GM23338 (cell line): ENCODE results near the gene MPC2.

ENCODE experiments used
- CREB1 ChIP-seq: fragments of 250-450 bp; sonication (Bioruptor Pico); IDR thresholded peaks from 2 replicates; pipeline ENCODE4 v1.5.0; 2020; ENCODE audit warnings: low read depth, mild to moderate bottlenecking, moderate library complexity
- CTCF ChIP-seq, 2 experiments: fragments of 200-600 bp in 1 of 2; sonication (generic) in 1 of 2; conservative IDR thresholded peaks; 2 replicates each; pipeline versions ENCODE4 v1.5.1 to v1.6.1; 2016 to 2017; ENCODE audit warnings: antibody characterized with exemption in 2 of 2, low read depth in 2 of 2, mild to moderate bottlenecking in 2 of 2, moderate library complexity in 1 of 2
- EZH2 ChIP-seq: fragments of 200-600 bp; sonication (generic); IDR thresholded peaks from one replicate; pipeline ENCODE4 v1.8.0; 2017; ENCODE audit warnings: antibody characterized with exemption, mild to moderate bottlenecking, low read depth; ENCODE audit not compliant: unreplicated experiment
- EZH2phosphoT487 ChIP-seq: fragments of 200-600 bp; sonication (generic); IDR thresholded peaks from one replicate; pipeline ENCODE4 v1.8.1; 2018; ENCODE audit warnings: antibody characterized with exemption; ENCODE audit not compliant: unreplicated experiment
- POLR2AphosphoS5 ChIP-seq: IDR thresholded peaks from 2 replicates; pipeline ENCODE4 v1.6.1; 2016; ENCODE audit warnings: antibody characterized with exemption, low read depth
- ZNF331 ChIP-seq: fragments of 250-450 bp; sonication (Bioruptor Pico); IDR thresholded peaks from 2 replicates; pipeline ENCODE4 v1.5.0; 2020; ENCODE audit warnings: low read depth, mild to moderate bottlenecking, moderate library complexity
- TF ChIP-seq, protein P1 (sequence below): IDR thresholded peaks from one replicate; pipeline ENCODE4 v1.6.1; 2018; ENCODE audit warnings: antibody characterized with exemption; ENCODE audit not compliant: unreplicated experiment

DNA sequence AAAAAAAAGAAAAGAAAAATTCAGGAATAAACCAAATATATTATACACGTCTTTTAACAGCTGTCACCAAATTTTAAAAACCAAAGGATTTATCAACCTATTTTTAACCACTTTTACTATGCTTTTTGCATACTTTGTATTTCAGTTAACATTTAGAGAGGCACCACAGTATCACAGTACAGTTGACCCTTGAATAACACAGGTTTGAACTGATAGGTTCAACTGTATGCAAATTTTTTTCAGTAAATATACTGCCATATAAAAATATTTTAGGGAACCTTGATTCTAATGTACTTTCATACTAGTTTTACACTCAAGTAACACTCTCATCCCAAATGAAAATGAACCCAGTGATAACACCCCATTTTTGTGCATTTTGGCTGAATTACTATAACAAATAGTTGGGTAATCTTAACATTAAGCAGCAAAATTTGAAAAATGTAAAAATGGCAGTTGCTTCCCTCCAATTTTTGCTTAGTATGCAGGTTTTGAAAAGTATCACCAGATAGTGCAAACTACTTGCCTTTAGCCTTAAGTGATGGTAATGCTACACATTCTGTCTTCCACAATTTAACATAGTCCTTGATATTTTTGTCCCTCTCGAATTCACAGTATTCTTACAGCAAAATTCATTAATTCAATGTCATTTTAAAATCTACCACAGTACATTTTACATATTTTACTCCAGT lies 12.2 kb downstream of the MPC2 start:
- TF ChIP-seq EZH2 = no peak
- no peak for TF ChIP-seq CTCF (conservative IDR thresholded peaks at IDR 0.05; ENCODE audit: low read depth in 2 of 2)
- no peak for TF ChIP-seq ZNF331 (CRISPR knock-in tag)
- TF ChIP-seq, protein P1, sequence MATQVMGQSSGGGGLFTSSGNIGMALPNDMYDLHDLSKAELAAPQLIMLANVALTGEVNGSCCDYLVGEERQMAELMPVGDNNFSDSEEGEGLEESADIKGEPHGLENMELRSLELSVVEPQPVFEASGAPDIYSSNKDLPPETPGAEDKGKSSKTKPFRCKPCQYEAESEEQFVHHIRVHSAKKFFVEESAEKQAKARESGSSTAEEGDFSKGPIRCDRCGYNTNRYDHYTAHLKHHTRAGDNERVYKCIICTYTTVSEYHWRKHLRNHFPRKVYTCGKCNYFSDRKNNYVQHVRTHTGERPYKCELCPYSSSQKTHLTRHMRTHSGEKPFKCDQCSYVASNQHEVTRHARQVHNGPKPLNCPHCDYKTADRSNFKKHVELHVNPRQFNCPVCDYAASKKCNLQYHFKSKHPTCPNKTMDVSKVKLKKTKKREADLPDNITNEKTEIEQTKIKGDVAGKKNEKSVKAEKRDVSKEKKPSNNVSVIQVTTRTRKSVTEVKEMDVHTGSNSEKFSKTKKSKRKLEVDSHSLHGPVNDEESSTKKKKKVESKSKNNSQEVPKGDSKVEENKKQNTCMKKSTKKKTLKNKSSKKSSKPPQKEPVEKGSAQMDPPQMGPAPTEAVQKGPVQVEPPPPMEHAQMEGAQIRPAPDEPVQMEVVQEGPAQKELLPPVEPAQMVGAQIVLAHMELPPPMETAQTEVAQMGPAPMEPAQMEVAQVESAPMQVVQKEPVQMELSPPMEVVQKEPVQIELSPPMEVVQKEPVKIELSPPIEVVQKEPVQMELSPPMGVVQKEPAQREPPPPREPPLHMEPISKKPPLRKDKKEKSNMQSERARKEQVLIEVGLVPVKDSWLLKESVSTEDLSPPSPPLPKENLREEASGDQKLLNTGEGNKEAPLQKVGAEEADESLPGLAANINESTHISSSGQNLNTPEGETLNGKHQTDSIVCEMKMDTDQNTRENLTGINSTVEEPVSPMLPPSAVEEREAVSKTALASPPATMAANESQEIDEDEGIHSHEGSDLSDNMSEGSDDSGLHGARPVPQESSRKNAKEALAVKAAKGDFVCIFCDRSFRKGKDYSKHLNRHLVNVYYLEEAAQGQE = no peak
- TF ChIP-seq CREB1 (CRISPR knock-in tag) = no peak
- no peak for TF ChIP-seq EZH2phosphoT487
- no peak for TF ChIP-seq POLR2AphosphoS5
